ENCODE results near the gene RAPGEF3.
A peak's percentile ranks its signal among the peaks of the same experiment; 100 is the strongest.

RAPGEF3 gene

DNA sequence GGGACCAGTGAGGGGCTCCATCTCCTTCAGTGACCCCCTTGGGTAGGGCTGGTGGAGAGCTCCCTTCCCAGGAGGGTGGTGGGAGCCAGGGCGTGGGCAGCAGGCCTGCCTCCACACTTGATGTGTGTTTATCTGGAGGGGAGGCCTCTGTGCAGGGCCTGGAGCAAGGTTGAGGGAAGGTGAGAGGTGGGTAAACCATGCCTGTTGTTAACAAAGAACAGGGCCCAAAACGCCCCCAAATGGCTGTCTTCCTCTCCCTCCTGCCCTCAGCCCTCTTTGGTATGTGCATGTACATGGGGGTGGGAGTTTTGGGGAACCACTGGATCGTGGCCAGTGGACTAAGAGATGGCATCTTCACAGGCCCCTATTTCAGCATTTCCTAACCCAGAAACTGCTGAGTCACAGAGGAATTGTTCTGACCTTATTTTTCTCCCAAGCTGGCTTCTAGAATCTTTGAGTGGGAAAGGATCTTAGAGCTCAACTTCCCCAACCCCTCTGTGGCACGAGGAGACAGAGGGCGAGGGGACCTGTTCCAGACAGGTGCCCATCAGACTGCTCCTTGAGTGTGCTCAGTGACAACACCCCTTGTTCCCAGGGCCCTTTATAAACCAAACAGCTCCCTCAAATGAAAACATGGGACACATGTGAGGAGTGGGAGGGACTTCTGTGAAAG, 17.9 kb upstream of the RAPGEF3 start:
- DNase-seq (ENCODE audit: low read depth), result no peak
- TF ChIP-seq, protein P1, sequence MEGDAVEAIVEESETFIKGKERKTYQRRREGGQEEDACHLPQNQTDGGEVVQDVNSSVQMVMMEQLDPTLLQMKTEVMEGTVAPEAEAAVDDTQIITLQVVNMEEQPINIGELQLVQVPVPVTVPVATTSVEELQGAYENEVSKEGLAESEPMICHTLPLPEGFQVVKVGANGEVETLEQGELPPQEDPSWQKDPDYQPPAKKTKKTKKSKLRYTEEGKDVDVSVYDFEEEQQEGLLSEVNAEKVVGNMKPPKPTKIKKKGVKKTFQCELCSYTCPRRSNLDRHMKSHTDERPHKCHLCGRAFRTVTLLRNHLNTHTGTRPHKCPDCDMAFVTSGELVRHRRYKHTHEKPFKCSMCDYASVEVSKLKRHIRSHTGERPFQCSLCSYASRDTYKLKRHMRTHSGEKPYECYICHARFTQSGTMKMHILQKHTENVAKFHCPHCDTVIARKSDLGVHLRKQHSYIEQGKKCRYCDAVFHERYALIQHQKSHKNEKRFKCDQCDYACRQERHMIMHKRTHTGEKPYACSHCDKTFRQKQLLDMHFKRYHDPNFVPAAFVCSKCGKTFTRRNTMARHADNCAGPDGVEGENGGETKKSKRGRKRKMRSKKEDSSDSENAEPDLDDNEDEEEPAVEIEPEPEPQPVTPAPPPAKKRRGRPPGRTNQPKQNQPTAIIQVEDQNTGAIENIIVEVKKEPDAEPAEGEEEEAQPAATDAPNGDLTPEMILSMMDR (IDR thresholded peaks at IDR 0.05; ENCODE audit: low read depth, low read length, missing control alignments), result no peak
- H3K4me3 ChIP-seq (ENCODE audit: low read depth, low read length), result no peak overlapping the region

DNA sequence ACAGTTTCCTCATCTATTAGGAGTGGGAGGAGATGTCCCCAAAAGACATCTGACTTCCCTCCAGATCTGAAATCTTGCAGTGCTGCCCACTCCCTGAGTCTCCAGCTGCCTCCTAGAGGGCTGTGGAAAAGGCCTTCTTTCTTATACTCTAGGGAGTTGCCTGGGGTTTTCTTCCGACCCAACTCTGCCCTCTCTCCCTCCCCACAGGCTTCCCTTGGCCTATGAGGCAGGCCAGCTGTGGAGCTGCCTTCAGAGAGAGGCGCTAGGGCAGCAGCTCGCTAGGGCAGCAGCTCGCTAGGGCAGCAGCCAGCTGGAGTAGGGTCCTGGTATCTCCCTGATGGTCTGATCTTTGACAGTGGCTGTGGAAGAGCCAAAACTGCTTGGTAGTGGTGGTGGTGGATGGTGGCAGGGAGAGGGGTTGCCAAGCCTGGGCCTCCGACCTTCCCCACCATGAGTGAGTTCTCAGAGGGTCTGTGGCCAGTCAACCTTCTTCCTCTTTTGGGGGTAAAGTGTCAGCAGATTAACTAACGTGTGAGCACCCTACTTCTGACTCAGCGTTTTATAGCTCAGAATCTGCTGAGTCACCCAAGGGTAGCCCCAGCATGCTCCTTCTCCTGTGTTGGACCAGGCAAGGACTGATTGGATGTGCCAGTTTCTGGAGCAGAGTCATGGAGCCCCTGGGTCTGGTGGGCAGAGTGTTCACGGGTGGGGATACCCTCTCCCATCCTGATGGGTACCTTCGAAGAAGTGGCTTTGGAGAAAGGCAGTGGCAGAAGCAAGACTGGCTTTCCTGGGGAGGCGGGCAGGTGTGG, 16.6 kb upstream of the RAPGEF3 start:
- no peak for DNase-seq (ENCODE audit: low read depth)
- no peak overlapping the region for H3K4me3 ChIP-seq (ENCODE audit: low read depth, low read length)
- TF ChIP-seq, protein P1 (IDR thresholded peaks at IDR 0.05; ENCODE audit: low read depth, low read length, missing control alignments), result no peak

DNA sequence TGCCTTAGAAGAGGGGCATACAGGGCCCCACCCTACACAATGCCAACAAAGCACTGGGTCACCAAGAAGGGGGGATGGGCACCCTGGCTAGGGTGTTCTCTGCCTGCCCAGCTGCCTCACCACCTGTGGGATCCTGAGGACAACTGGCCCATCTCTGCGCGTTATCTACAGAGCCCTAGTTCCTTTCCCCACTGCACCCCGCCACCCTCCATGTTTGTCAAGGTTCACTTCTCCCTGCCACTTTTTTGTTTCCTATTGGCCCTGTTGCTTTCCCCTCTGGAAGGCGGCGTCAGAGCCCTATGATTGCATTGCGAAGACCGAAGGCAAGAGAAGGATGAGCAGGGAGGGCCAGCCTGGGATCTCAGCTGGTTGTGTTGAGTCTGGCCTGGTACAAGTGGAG, 16.0 kb upstream of the RAPGEF3 start:
- TF ChIP-seq, protein P1 (IDR thresholded peaks at IDR 0.05; ENCODE audit: low read depth, low read length, missing control alignments), result no peak
- H3K4me3 ChIP-seq (ENCODE audit: low read depth, low read length), result no peak overlapping the region
- no peak for DNase-seq (ENCODE audit: low read depth)

DNA sequence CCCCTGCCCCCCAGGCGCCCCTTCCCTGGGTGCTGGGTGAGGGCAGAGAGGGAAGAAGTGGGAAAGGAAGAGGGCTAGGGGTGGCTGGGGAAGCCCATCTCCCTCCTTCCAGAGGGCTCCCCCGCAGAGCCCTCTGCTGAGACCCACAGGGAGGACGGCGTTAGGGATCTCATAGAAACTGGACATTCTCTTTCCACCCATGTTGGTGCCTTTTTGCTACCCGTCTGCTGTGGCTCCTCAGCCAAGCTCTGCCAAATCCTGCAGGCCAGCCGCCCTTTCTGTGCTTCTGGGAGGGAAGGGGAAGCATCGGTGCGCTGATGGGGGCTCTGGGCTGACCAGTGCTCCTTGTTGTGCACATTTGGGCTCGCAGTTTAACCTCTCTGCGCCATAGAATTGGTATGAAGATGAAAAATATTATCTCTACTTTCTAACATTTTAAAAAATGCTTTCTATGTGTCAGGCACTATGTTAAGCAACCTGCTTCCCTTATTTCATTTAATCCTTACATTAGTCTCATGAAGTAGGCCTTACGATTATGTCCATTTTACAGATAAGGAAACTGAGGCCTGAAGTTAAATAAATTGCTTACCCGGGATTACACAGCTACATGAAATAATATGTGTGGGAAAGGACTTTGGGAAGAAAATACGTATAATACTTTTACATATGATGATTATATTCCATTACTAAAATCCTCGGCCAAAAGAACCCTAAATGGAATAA, 15.3 kb upstream of the RAPGEF3 start:
- TF ChIP-seq, protein P1 (IDR thresholded peaks at IDR 0.05; ENCODE audit: low read depth, low read length, missing control alignments), result no peak
- DNase-seq (ENCODE audit: low read depth), result no peak
- peak overlapping the region; percentile 60 for H3K4me3 ChIP-seq (ENCODE audit: low read depth, low read length)

DNA sequence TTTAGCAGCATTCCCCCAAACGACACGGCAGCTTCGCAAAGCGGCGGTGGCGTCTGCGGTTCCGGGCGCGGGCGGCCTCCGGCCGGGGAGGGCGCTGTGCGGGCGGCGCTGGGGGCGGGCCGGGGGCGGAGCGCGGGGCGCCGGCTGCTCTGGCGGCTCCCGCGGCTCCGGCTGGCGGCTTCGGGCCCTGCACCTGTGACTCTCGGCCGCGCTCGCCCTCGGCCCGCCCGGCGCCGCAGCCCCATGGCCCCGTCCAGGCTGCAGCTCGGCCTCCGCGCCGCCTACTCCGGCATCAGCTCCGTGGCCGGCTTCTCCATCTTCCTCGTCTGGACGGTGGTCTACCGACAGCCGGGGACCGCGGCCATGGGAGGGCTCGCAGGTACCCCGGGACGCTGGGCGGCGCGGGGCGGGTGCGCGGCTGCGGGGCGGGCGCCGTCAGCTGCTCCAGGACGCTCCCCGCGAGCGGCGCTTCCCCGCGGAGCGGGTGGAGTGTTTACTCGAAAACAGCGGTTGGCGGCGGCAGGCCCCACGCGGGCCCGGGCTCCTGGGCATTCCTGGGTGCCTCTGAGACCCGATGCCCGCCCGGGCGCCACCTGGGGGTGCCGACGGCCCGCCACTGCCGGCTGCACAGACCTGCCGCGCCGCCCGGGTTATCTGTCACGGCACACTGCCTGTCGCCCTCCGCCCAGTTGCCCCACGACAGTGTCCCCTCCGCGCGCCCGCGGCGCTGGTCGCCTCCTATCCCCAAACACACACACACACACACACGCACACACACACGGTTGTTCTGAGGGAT, 14.6 kb upstream of the RAPGEF3 start, which contains the start of gene SLC48A1:
SLC48A1 (plus strand) TSS at position 177 of the 796 bp plus-strand sequence; CDS start at position 244, 67 bp downstream.
- DNase-seq (ENCODE audit: low read depth), result no peak
- TF ChIP-seq, protein P1 (IDR thresholded peaks at IDR 0.05; ENCODE audit: low read depth, low read length, missing control alignments), result peak; percentile 36

DNA sequence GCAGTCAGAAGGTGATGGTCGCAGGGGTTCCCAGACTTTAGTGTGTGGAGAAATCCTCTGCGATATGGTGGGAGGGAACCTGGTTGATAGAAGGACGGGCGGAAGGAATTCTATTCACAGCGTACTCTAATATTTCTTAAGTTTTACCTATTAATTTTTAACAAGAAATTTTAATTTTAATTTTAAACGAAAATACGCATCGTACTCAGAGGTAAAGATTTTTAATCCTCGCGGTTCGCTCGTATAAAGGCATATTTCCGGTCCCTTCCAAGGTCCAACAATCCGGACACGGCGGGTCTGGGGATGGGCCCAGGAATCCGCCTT, 14.0 kb upstream of the RAPGEF3 start:
- TF ChIP-seq, protein P1 (IDR thresholded peaks at IDR 0.05; ENCODE audit: low read depth, low read length, missing control alignments), result no peak
- DNase-seq (ENCODE audit: low read depth), result no peak
- peak overlapping the region; percentile 60 for H3K4me3 ChIP-seq (ENCODE audit: low read depth, low read length)

More for the DNA sequence above, 14.6 kb upstream of the RAPGEF3 start, which contains the start of gene SLC48A1:
- peak within 1 kb of the TSS; percentile 60 for H3K4me3 ChIP-seq (ENCODE audit: low read depth, low read length)

All from GM12864 (cell line).